Measurements from ENCODE around the gene LMBRD1.
A peak's percentile ranks its signal among the peaks of the same experiment; 100 is the strongest.

LMBRD1 gene

GRCh38 chr6:69796642-69797390 is at the start of gene LMBRD1:
Gene LMBRD1, minus strand, starts transcription at chr6:69797010. Its CDS starts 129 bp downstream, at chr6:69796881.
- TF ChIP-seq CTCF (conservative IDR thresholded peaks at IDR 0.05; ENCODE audit: low read depth, low read length): peak; percentile 74

GRCh38 chr6:69846312-69846711 is 49.5 kb upstream of the LMBRD1 start:
- no peaks in the 10 kb centered on the region for H3K27me3 ChIP-seq (ENCODE audit: insufficient read depth, low read depth)
- no peak overlapping the region for H3K9ac ChIP-seq
- no peaks in the 10 kb centered on the region for H3K79me2 ChIP-seq (ENCODE audit: insufficient read depth, low read depth)
- no peak overlapping the region for H3K4me2 ChIP-seq
- H3K36me3 ChIP-seq (ENCODE audit: insufficient read depth): no peaks in the 10 kb centered on the region
- H3K4me1 ChIP-seq (ENCODE audit: low read depth, poor library complexity, severe bottlenecking): no peaks in the 10 kb centered on the region
- H3K4me3 ChIP-seq (IDR thresholded peaks at IDR 0.05; ENCODE audit: insufficient read depth, low read depth, low read length): no peak overlapping the region
- no peak overlapping the region for H3K27ac ChIP-seq
- TF ChIP-seq CTCF (conservative IDR thresholded peaks at IDR 0.05; ENCODE audit: low read depth, low read length): no peak
- H2AFZ ChIP-seq (ENCODE audit: low read depth): no peak overlapping the region
- no peaks in the 10 kb centered on the region for H4K20me1 ChIP-seq (ENCODE audit: insufficient read depth)

More at GRCh38 chr6:69796642-69797390, at the start of gene LMBRD1:
- H2AFZ ChIP-seq (ENCODE audit: low read depth): peak within 1 kb of the TSS; percentile 81
- H3K36me3 ChIP-seq (ENCODE audit: insufficient read depth): no peaks in the 10 kb centered on the region
- no peaks in the 10 kb centered on the region for H4K20me1 ChIP-seq (ENCODE audit: insufficient read depth)
- H3K4me2 ChIP-seq: peak within 1 kb of the TSS; percentile 68
- H3K4me1 ChIP-seq (ENCODE audit: low read depth, poor library complexity, severe bottlenecking): peaks cover 15% of the 10 kb centered on the region
- peak within 1 kb of the TSS; percentile 77 for H3K9ac ChIP-seq
- H3K27ac ChIP-seq: peak within 1 kb of the TSS; percentile 61
- H3K79me2 ChIP-seq (ENCODE audit: insufficient read depth, low read depth): peaks cover 6% of the 10 kb centered on the region; the same call in 1 of the 2 replicates
- no peaks in the 10 kb centered on the region for H3K27me3 ChIP-seq (ENCODE audit: insufficient read depth, low read depth)
- no peak within 1 kb of the TSS for H3K4me3 ChIP-seq (IDR thresholded peaks at IDR 0.05; ENCODE audit: insufficient read depth, low read depth, low read length)

GRCh38 chr6:69843189-69843588 is 46.4 kb upstream of the LMBRD1 start:
- no peak overlapping the region for H2AFZ ChIP-seq (ENCODE audit: low read depth)

GRCh38 chr6:69841862-69842261 is 45.1 kb upstream of the LMBRD1 start:
- no peaks in the 10 kb centered on the region for H3K79me2 ChIP-seq (ENCODE audit: insufficient read depth, low read depth)
- H3K4me2 ChIP-seq: no peak overlapping the region
- H3K9ac ChIP-seq: no peak overlapping the region
- no peak overlapping the region for H3K4me3 ChIP-seq (IDR thresholded peaks at IDR 0.05; ENCODE audit: insufficient read depth, low read depth, low read length)
- H4K20me1 ChIP-seq (ENCODE audit: insufficient read depth): no peaks in the 10 kb centered on the region
- H2AFZ ChIP-seq (ENCODE audit: low read depth): no peak overlapping the region
- no peaks in the 10 kb centered on the region for H3K4me1 ChIP-seq (ENCODE audit: low read depth, poor library complexity, severe bottlenecking)
- TF ChIP-seq CTCF (conservative IDR thresholded peaks at IDR 0.05; ENCODE audit: low read depth, low read length): no peak
- H3K27ac ChIP-seq: no peak overlapping the region
- H3K36me3 ChIP-seq (ENCODE audit: insufficient read depth): no peaks in the 10 kb centered on the region
- no peaks in the 10 kb centered on the region for H3K27me3 ChIP-seq (ENCODE audit: insufficient read depth, low read depth)

More at GRCh38 chr6:69843189-69843588, 46.4 kb upstream of the LMBRD1 start:
- H3K27ac ChIP-seq: no peak overlapping the region
- H3K36me3 ChIP-seq (ENCODE audit: insufficient read depth): no peaks in the 10 kb centered on the region
- no peaks in the 10 kb centered on the region for H3K27me3 ChIP-seq (ENCODE audit: insufficient read depth, low read depth)
- H3K79me2 ChIP-seq (ENCODE audit: insufficient read depth, low read depth): no peaks in the 10 kb centered on the region
- no peak overlapping the region for H3K4me2 ChIP-seq
- H4K20me1 ChIP-seq (ENCODE audit: insufficient read depth): no peaks in the 10 kb centered on the region
- no peak overlapping the region for H3K9ac ChIP-seq
- no peak overlapping the region for H3K4me3 ChIP-seq (IDR thresholded peaks at IDR 0.05; ENCODE audit: insufficient read depth, low read depth, low read length)
- no peaks in the 10 kb centered on the region for H3K4me1 ChIP-seq (ENCODE audit: low read depth, poor library complexity, severe bottlenecking)
- TF ChIP-seq CTCF (conservative IDR thresholded peaks at IDR 0.05; ENCODE audit: low read depth, low read length): no peak
